SU-DHL-6 (cell line): ENCODE measurements around the gene PATE3.

Experiments
- H2AFZ ChIP-seq: fragments of 200-600 bp; sonication (generic); 2 replicates; pipeline ENCODE4 v1.6.1; 2014; ENCODE audit warnings: low read depth, mild to moderate bottlenecking, moderate library complexity, mixed read lengths, antibody characterized with exemption, low read length; ENCODE audit not compliant: severe bottlenecking
- H3F3A ChIP-seq: fragments of 200-600 bp; shearing (Covaris generic); 2 replicates; pipeline ENCODE4 v1.6.0; 2016; ENCODE audit warnings: antibody characterized with exemption, mild to moderate bottlenecking; ENCODE audit not compliant: insufficient read depth
- H3K27ac ChIP-seq: fragments of 200-600 bp; sonication (generic); 2 replicates; pipeline ENCODE4 v1.5.1; 2016; ENCODE audit warnings: low read depth, mild to moderate bottlenecking, low read length, moderate library complexity, mixed read lengths
- H3K27me3 ChIP-seq: fragments of 200-600 bp; sonication (generic), shearing (Covaris generic); 2 replicates; pipeline ENCODE4 v1.6.0; 2014; ENCODE audit warnings: mild to moderate bottlenecking, low read length
- H3K36me3 ChIP-seq: fragments of 200-600 bp; sonication (generic); 2 replicates; pipeline ENCODE4 v1.6.1; 2014; ENCODE audit warnings: mild to moderate bottlenecking, low read length, mixed read lengths
- H3K4me2 ChIP-seq: fragments of 300-600, 200-600 bp; shearing (Covaris generic), sonication (generic); 2 replicates; pipeline ENCODE4 v1.6.0; 2014; ENCODE audit warnings: low read length, low read depth, mild to moderate bottlenecking; ENCODE audit not compliant: poor library complexity, severe bottlenecking
- H3K4me3 ChIP-seq: fragments of 200-600 bp; sonication (generic); 2 replicates; pipeline ENCODE4 v1.5.1; 2014; ENCODE audit warnings: antibody characterized with exemption, low read length, mild to moderate bottlenecking, mixed read lengths; ENCODE audit not compliant: insufficient read depth, poor library complexity, severe bottlenecking
- H3K79me2 ChIP-seq: fragments of 200-600 bp; sonication (generic); 2 replicates; pipeline ENCODE4 v1.6.1; 2014; ENCODE audit warnings: mild to moderate bottlenecking, low read length, moderate library complexity; ENCODE audit not compliant: insufficient read depth
- H3K9ac ChIP-seq: fragments of 200-600 bp; sonication (generic); 2 replicates; pipeline ENCODE4 v1.7.0; 2014; ENCODE audit warnings: mild to moderate bottlenecking, low read length
- H3K9me2 ChIP-seq: fragments of 200-600 bp; sonication (generic); replicated peaks from 2 replicates; pipeline ENCODE4 v1.6.1; 2014; ENCODE audit warnings: low read length; ENCODE audit not compliant: insufficient read depth
- H3K9me3 ChIP-seq: fragments of 200-600 bp; sonication (generic); 2 replicates; pipeline ENCODE4 v1.6.1; 2014; ENCODE audit warnings: low read length, mixed read lengths; ENCODE audit not compliant: insufficient read depth
- H4K20me1 ChIP-seq: fragments of 200-600 bp; sonication (generic); 2 replicates; pipeline ENCODE4 v1.6.1; 2014; ENCODE audit warnings: low read depth, mild to moderate bottlenecking, antibody characterized with exemption, low read length, moderate library complexity, mixed read lengths
- CTCF ChIP-seq: fragments of 200-600 bp; sonication (generic); IDR thresholded peaks from one replicate; pipeline ENCODE4 v1.5.1; 2017; ENCODE audit warnings: antibody characterized with exemption, mild to moderate bottlenecking, low read length, moderate library complexity; ENCODE audit not compliant: insufficient read depth, poor library complexity, severe bottlenecking
- EZH2phosphoT487 ChIP-seq: fragments of 200-600 bp; sonication (generic), shearing (Covaris generic); conservative IDR thresholded peaks from 2 replicates; pipeline ENCODE4 v1.6.1; 2018; ENCODE audit warnings: mild to moderate bottlenecking, antibody characterized with exemption, low read length, moderate library complexity, mixed read lengths

Gene PATE3

GRCh38 chr11:125777309-125777708, 10.6 kb upstream of the PATE3 start:
- Histone ChIP-seq H3K9me2 (no peaks in the 10 kb centered on the region), H3K27me3 (no peaks in the 10 kb centered on the region), H3F3A (no peaks in the 10 kb centered on the region), H3K4me3 (no peak overlapping the region), H3K9me3 (no peaks in the 10 kb centered on the region), H2AFZ (no peak overlapping the region), H3K36me3 (no peaks in the 10 kb centered on the region), H3K79me2 (no peaks in the 10 kb centered on the region), H3K9ac (no peak overlapping the region), H3K4me2 (no peak overlapping the region), H4K20me1 (no peaks in the 10 kb centered on the region), H3K27ac (no peak overlapping the region)
- TF ChIP-seq CTCF: no peak

DNA sequence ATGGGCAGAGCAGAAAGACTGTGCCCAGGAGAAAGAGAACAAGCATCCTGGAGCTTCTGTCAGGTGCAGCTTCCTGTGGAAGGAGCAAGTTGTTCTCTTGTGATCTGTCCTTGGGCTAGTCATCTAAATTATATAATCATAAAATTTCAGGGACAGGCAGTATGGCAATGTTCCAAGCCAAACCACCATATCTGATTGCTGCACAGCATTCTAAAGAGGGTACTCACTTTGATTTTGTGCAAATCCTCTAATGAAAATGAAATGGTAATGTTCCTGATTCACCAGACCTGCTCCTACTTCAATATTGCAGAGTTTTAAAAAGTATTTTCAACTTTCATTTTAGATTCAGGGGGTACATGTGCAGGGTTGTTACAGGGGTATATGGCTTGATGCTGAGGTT, 9.2 kb upstream of the PATE3 start, which contains the start of gene PATE2:
Gene PATE2 (minus strand): TSS at position 101 of the 400 bp plus-strand sequence. CDS start 55 bp downstream, at position 46.
- Histone ChIP-seq H3K9ac (no peak within 1 kb of the TSS), H4K20me1 (no peaks in the 10 kb centered on the region), H3K79me2 (no peaks in the 10 kb centered on the region), H3K4me3 (no peak within 1 kb of the TSS), H3K9me3 (no peaks in the 10 kb centered on the region), H3K9me2 (no peaks in the 10 kb centered on the region), H2AFZ (no peak within 1 kb of the TSS), H3K27ac (no peak within 1 kb of the TSS), H3K27me3 (no peaks in the 10 kb centered on the region), H3F3A (no peaks in the 10 kb centered on the region), H3K4me2 (no peak within 1 kb of the TSS), H3K36me3 (no peaks in the 10 kb centered on the region)
- TF ChIP-seq EZH2phosphoT487 (no peak), CTCF (no peak)

GRCh38 chr11:125784678-125785077, 3.2 kb upstream of the PATE3 start:
- Histone ChIP-seq H3K36me3 (no peaks in the 10 kb centered on the region), H3K27me3 (no peaks in the 10 kb centered on the region), H3K9me2 (no peaks in the 10 kb centered on the region), H3K9me3 (no peaks in the 10 kb centered on the region), H3K4me2 (no peak overlapping the region), H2AFZ (no peak overlapping the region), H3K4me3 (no peak overlapping the region), H3K9ac (no peak overlapping the region), H3K79me2 (no peaks in the 10 kb centered on the region), H3K27ac (no peak overlapping the region), H3F3A (no peaks in the 10 kb centered on the region), H4K20me1 (no peaks in the 10 kb centered on the region)
- TF ChIP-seq CTCF: no peak
- no peak for TF ChIP-seq EZH2phosphoT487

GRCh38 chr11:125790825-125791224, 2.9 kb downstream of the PATE3 start:
- no peaks in the 10 kb centered on the region for H3K36me3 ChIP-seq
- H3K79me2 ChIP-seq: no peaks in the 10 kb centered on the region
- TF ChIP-seq EZH2phosphoT487 (no peak), CTCF (no peak)
- no peaks in the 10 kb centered on the region for H3K9me3 ChIP-seq
- H3K27me3 ChIP-seq: no peaks in the 10 kb centered on the region
- H3K9me2 ChIP-seq: no peaks in the 10 kb centered on the region
- H3K4me2 ChIP-seq: no peak overlapping the region
- H3K9ac ChIP-seq: no peak overlapping the region
- no peak overlapping the region for H3K4me3 ChIP-seq
- H3F3A ChIP-seq: no peaks in the 10 kb centered on the region
- H3K27ac ChIP-seq: no peak overlapping the region
- no peaks in the 10 kb centered on the region for H4K20me1 ChIP-seq
- H2AFZ ChIP-seq: no peak overlapping the region
